BLaER1 treated with 17β-estradiol and CSF1 and Interleukin-3, amounts not matched to agents 10 nM and 100 nM (cell line): ENCODE data around the gene ARPC2.

Source experiments
- H3K27ac ChIP-seq, 11 experiments: shearing (Covaris generic); formaldehyde crosslinking; 2 replicates each; pipeline ENCODE4 v1.8.1; 2022
- H3K27me3 ChIP-seq, 11 experiments: shearing (Covaris generic); formaldehyde crosslinking; 2 replicates each; pipeline ENCODE4 v1.8.1; 2022
- H3K36me3 ChIP-seq, 11 experiments: shearing (Covaris generic); formaldehyde crosslinking; 2 replicates each; pipeline ENCODE4 v1.8.1; 2022
- H3K4me1 ChIP-seq, 10 experiments: shearing (Covaris generic); formaldehyde crosslinking; 2 replicates each; pipeline ENCODE4 v1.8.1; 2022
- H3K4me2 ChIP-seq, 11 experiments: shearing (Covaris generic); formaldehyde crosslinking; 2 replicates each; pipeline ENCODE4 v1.8.1; 2022
- H3K4me3 ChIP-seq, 10 experiments: shearing (Covaris generic); formaldehyde crosslinking; 2 replicates each; pipeline ENCODE4 v1.8.1; 2022
- H3K9ac ChIP-seq, 11 experiments: shearing (Covaris generic); formaldehyde crosslinking; 2 replicates each; pipeline ENCODE4 v1.8.1; 2022
- H3K9me3 ChIP-seq, 11 experiments: shearing (Covaris generic); formaldehyde crosslinking; replicated peaks in 1 of 11; 2 replicates each; pipeline ENCODE4 v1.8.1; 2022
- H4K20me1 ChIP-seq, 11 experiments: shearing (Covaris generic); formaldehyde crosslinking; 2 replicates each; pipeline ENCODE4 v1.8.1; 2022
- Cebpa-rat ChIP-seq, 11 experiments: shearing (Covaris generic); IDR thresholded peaks; 2 replicates each; pipeline ENCODE4 v1.8.1; 2022

The ARPC2 gene

DNA sequence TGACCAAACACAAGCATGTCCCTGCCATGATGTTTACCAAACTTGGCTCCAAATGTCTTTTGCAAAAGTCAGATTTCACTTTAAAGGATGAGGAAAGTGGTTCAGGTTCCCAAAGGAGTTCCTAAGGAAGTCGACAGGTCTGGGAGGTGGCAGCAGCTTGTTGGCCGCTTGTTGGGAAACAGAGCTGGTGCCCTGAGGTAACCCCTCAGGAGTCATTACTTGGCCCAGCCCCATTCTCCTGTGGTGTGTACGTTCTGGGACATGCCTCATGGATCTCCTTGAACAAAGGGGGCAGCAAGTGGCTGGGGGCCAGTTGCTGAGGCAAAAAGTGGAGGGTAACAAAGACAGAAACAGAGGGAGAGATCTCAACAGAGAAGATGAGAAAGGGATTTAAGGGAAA lies 64.5 kb downstream of the ARPC2 start:
- no peaks in the 10 kb centered on the region for H3K27me3 ChIP-seq
- no peak overlapping the region for H3K4me3 ChIP-seq
- H3K9me3 ChIP-seq = no peaks in the 10 kb centered on the region
- TF ChIP-seq Cebpa-rat (IDR thresholded peaks at IDR 0.05) = no peak
- no peak overlapping the region for H3K4me2 ChIP-seq
- peaks cover 20 to 96% (median 50%) of the 10 kb centered on the region in 11 experiments for H3K36me3 ChIP-seq
- peak overlapping the region in 4 of 11 experiments; percentile 9 to 76 (median 59); a peak in 6 of 22 replicates for H3K9ac ChIP-seq
- peaks cover 0 to 100% (median 4%) of the 10 kb centered on the region in 11 experiments; a peak in 10 of 22 replicates for H4K20me1 ChIP-seq
- H3K4me1 ChIP-seq = peaks cover 42 to 73% (median 46%) of the 10 kb centered on the region in 10 experiments
- peak overlapping the region in 7 of 11 experiments; percentile 1 to 75 (median 70); a peak in 2 of 22 replicates for H3K27ac ChIP-seq

DNA sequence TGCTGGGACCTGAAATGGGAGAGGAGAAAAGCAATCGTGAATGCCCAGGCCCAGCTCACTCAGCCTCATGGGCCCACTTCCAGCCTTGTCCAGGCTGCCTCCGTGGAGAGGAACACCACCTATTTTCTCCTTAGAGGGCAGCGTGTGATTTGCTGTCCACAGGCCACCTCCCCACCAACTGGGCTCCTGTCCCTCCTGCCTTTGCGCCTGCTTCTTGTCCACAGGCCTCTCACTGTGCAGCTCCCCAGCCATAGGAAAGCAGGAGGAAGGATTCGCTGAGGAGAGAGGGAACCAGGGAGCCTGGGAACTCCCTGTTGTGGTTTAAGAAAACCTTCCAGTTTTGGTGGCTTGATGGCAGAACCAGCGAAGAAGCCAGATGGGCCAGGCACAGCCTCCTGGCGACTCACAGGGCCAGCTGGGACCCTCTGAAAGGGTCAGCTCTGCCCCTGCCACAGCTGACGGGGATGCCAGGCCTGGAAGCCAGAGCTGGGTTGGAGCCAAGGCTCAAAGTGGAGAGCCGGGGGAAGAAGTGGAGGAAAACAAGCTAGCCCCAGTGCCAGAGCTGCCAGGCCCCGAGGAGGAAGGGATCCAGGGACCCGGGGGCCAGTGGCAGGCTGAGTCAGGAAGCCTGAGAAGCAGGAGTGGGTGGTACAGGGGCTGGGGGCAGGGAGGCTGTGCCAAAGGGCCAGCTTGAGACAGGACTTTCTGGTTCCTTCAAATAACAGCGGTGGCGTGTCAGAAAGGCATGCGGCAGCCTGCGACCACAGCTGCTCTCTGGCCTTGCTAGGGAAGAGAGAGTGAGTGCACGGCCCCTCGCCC lies 65.4 kb downstream of the ARPC2 start:
- H4K20me1 ChIP-seq = peaks cover 0 to 100% (median 4%) of the 10 kb centered on the region in 11 experiments; a peak in 8 of 22 replicates
- H3K9me3 ChIP-seq = no peaks in the 10 kb centered on the region
- no peaks in the 10 kb centered on the region for H3K27me3 ChIP-seq
- H3K4me2 ChIP-seq = peak overlapping the region; percentile 38 to 99 (median 59)
- no peak for TF ChIP-seq Cebpa-rat (IDR thresholded peaks at IDR 0.05)
- peak overlapping the region; percentile 26 to 76 (median 62); a peak in 21 of 22 replicates for H3K9ac ChIP-seq
- H3K36me3 ChIP-seq = peaks cover 11 to 87% (median 40%) of the 10 kb centered on the region in 11 experiments; a peak in 21 of 22 replicates
- H3K4me3 ChIP-seq = no peak overlapping the region; a peak in 1 of 20 replicates
- peak overlapping the region; percentile 48 to 76 (median 70) for H3K27ac ChIP-seq
- H3K4me1 ChIP-seq = peaks cover 49 to 78% (median 56%) of the 10 kb centered on the region in 10 experiments

DNA sequence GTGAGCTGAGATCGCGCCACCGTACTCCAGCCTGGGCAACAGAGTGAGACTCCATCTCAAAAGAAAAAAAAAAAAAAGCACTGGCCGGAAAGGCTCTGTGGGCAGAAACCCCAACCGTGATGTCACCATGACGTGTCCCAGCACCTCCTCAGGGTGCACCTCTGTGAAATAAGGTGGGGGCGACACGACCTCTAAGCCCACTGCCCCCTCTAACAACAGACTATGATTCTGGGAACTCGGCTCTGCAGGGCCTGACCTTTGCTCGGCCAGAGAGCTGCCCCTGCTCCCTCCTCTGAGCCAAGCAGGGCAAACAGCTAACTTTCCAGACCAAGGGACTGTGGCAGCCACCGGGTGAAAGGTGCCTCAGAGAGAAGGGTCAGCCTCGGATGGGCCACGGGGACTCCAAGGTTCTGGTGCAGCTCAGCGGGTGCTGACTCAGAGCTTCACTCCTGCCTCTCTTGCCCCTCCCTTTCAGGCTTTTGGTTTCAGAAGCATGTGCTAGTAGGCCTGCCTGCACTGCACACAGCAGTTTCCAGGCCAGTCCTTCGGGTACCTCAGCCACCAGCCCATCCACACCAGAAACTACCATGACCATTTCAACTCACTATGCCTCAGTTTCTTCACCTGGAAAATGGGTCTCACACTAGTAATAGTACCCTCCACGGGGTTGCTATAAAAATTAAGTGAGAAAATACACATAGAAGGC lies 67.3 kb downstream of the ARPC2 start:
- Histone ChIP-seq H3K4me1 (peaks cover 59 to 84% (median 68%) of the 10 kb centered on the region in 10 experiments), H3K9ac (peak overlapping the region in 9 of 11 experiments; percentile 28 to 84 (median 41); a peak in 13 of 22 replicates), H3K27ac (peak overlapping the region in 10 of 11 experiments; percentile 82 to 93 (median 88); a peak in 15 of 22 replicates), H3K9me3 (no peaks in the 10 kb centered on the region), H3K4me3 (no peak overlapping the region; a peak in 1 of 20 replicates), H3K36me3 (peaks cover 4 to 77% (median 22%) of the 10 kb centered on the region in 11 experiments; a peak in 18 of 22 replicates), H3K4me2 (peak overlapping the region in 10 of 11 experiments; percentile 3 to 99 (median 96); a peak in 19 of 22 replicates), H4K20me1 (peaks cover 0 to 100% (median 4%) of the 10 kb centered on the region in 11 experiments; a peak in 8 of 22 replicates), H3K27me3 (no peaks in the 10 kb centered on the region)
- no peak for TF ChIP-seq Cebpa-rat (IDR thresholded peaks at IDR 0.05)

DNA sequence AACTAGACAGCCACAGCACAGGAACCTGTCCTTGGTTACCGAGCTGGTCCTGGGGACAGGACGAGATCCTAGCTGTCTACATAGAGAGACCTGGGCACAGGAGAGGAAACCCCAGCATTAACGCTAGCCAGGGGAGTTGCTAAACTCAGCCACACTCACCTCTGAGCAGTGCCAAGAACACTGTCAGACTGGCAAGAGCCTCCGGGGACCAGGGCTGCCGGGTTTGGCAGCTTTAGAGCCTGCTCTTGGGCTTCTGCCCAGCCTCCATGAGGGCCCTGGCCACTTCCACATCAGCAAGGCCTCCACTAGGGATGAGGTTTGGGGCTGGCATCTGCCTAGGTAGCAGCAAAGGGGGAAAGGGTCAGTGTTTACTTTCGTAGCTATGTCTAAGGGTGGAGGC lies 68.6 kb downstream of the ARPC2 start:
- Histone ChIP-seq H3K4me1 (peaks cover 70 to 93% (median 81%) of the 10 kb centered on the region in 10 experiments), H3K4me2 (peak overlapping the region; percentile 85 to 99 (median 95)), H3K4me3 (peak overlapping the region; percentile 46 to 70 (median 60)), H4K20me1 (peaks cover 0 to 100% (median 0%) of the 10 kb centered on the region in 11 experiments; a peak in 9 of 22 replicates), H3K27ac (peak overlapping the region; percentile 78 to 93 (median 87)), H3K9ac (peak overlapping the region; percentile 71 to 84 (median 79)), H3K36me3 (peaks cover 4 to 63% (median 8%) of the 10 kb centered on the region in 11 experiments; a peak in 14 of 22 replicates), H3K27me3 (no peaks in the 10 kb centered on the region), H3K9me3 (no peaks in the 10 kb centered on the region)
- no peak for TF ChIP-seq Cebpa-rat (IDR thresholded peaks at IDR 0.05)

DNA sequence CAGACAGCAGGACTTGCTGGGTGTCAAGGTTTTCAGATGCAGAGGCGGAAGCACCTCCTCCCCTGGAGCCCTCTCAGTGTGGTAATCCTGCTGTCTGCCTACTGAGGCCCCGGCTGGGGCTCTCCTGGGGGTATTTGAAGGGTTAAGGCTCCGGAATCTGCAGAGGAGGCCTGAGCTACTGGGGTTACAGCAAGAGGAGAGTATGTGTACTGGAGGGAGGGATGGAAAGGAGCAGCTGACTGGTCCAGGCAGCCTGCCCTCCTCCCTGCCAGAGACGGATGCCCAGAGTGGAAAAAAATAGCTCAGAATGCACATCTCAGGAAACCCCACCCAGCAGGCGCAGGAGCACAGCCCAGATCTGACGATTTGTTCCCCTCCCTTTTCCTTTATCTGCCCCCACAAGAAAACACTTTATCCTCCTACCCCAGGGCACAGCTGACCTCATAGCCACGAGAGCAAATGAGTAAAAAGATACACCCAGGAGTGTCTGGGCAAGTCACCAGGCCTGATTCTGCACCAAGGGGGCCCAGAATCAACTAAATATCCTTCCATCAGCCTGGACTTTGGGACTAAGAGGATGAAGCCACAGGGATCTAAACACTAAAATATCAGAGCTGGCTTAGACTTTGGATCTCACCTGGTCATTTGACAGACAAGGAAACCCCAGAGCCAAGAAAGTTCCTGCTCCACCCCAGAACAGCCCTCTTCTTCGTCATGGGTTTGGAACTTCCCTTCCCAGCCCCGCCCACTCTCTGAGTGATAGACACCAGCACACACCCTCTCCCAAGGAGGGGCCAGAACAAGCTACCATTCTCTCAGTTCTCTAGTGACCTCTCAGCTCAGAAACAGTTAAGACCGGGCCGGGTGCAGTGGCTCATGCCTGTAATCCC lies 69.8 kb downstream of the ARPC2 start:
- Histone ChIP-seq H3K9ac (peak overlapping the region; percentile 71 to 84 (median 79)), H3K27me3 (no peaks in the 10 kb centered on the region), H4K20me1 (peaks cover 0 to 95% (median 0%) of the 10 kb centered on the region in 11 experiments; a peak in 9 of 22 replicates), H3K4me2 (peak overlapping the region; percentile 85 to 99 (median 95)), H3K36me3 (peaks cover 0 to 51% (median 4%) of the 10 kb centered on the region in 11 experiments; a peak in 9 of 22 replicates), H3K27ac (peak overlapping the region; percentile 78 to 93 (median 87)), H3K9me3 (no peaks in the 10 kb centered on the region), H3K4me3 (peak overlapping the region; percentile 46 to 70 (median 60)), H3K4me1 (peaks cover 82 to 98% (median 93%) of the 10 kb centered on the region in 10 experiments)
- peak in 1 of 11 experiments; percentile 49; a peak in 1 of 22 replicates for TF ChIP-seq Cebpa-rat (IDR thresholded peaks at IDR 0.05)

DNA sequence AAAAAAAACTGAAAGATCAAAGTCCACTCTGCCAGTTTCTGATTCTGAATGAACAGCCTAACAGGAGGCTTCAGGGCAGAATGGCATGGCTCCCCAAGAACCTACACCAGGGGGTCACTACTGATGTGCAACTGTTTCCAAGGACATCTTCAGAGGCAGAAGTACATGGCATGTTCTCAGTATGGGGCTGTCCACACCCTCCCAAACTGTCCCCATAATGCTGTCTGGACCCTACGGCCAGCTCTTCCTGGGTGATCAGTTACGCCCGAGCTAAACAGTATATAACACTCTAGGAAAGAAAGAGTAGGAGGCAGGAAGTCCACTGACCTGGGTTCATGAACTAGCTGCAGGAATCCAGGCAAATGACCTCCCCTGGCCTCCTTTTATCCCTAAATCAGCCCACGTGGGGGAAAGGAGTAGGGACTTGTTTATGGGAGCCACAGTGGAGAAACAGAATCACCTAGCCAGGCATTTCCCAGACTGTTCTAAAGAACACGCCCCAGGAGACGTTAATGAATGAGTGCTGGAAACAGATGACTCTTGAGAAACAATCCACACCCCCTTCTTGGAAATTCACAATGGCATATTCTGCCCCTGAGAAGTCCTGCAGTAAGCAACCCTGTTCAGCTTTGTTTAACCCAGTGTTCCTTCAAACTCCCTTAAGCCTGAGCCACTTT lies 72.8 kb downstream of the ARPC2 start:
- Histone ChIP-seq H3K36me3 (peaks cover 0 to 21% (median 0%) of the 10 kb centered on the region in 11 experiments; a peak in 4 of 22 replicates), H3K4me2 (peak overlapping the region; percentile 62 to 99 (median 89)), H3K27me3 (no peaks in the 10 kb centered on the region), H3K9ac (peak overlapping the region in 7 of 11 experiments; percentile 72 to 92 (median 87); a peak in 9 of 22 replicates), H3K9me3 (no peaks in the 10 kb centered on the region), H3K4me1 (peaks cover 66 to 98% (median 83%) of the 10 kb centered on the region in 10 experiments), H3K4me3 (peak overlapping the region in 4 of 10 experiments; percentile 79 to 84 (median 81); a peak in 8 of 20 replicates), H4K20me1 (peaks cover 0 to 65% (median 0%) of the 10 kb centered on the region in 11 experiments; a peak in 7 of 22 replicates), H3K27ac (peak overlapping the region in 10 of 11 experiments; percentile 67 to 94 (median 82); a peak in 17 of 22 replicates)
- TF ChIP-seq Cebpa-rat (IDR thresholded peaks at IDR 0.05) = no peak
